Cardiac fibroblast (primary cell): ENCODE data around the gene RERE.

Experiments used
- DNase-seq, 2 donors: peaks; one replicate each; pipeline versions ENCODE4 v3.0.0 to v3.0.0-alpha.2; 2010; ENCODE audit warnings: low read depth in 2 of 2
- H3K4me3 ChIP-seq, 2 donors: replicated peaks in 1 of 2; 1 replicate in 1 of 2; 2 replicates in 1 of 2; pipeline ENCODE4 v1.5.1; 2011; ENCODE audit warnings: low read depth in 2 of 2, low read length in 2 of 2, mild to moderate bottlenecking in 2 of 2, moderate library complexity in 1 of 2
- TF ChIP-seq, protein P1 (sequence below): IDR thresholded peaks from one replicate; pipeline ENCODE4 v1.5.1; 2011; ENCODE audit warnings: low read depth, mild to moderate bottlenecking, low read length, inconsistent platforms

RERE gene

DNA sequence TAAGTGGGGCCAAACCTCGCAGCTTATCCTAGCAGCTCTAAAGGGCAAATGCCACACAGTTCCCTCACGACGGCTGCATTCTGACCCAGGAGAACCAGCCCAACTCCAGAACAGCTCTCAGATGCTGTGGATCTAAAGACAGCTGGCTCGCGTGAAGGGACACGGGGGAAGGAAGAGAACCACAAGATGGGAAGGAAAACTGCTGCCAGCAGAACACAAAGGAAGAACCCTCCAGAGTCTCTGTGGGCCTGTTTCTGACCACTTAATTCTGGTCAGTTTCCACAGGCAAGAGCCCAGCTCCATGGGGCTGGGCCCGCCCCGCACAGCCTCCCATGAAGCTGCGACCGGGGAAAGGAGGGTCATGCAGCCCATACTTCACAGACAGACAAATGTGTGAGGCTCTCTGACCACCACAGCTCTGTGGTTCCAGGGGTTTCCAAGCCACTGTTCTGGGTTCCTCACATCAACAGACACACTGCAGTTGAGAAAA is 438.4 kb downstream of the RERE start:
- no peak for DNase-seq
- H3K4me3 ChIP-seq, result no peak overlapping the region
- TF ChIP-seq, protein P1, sequence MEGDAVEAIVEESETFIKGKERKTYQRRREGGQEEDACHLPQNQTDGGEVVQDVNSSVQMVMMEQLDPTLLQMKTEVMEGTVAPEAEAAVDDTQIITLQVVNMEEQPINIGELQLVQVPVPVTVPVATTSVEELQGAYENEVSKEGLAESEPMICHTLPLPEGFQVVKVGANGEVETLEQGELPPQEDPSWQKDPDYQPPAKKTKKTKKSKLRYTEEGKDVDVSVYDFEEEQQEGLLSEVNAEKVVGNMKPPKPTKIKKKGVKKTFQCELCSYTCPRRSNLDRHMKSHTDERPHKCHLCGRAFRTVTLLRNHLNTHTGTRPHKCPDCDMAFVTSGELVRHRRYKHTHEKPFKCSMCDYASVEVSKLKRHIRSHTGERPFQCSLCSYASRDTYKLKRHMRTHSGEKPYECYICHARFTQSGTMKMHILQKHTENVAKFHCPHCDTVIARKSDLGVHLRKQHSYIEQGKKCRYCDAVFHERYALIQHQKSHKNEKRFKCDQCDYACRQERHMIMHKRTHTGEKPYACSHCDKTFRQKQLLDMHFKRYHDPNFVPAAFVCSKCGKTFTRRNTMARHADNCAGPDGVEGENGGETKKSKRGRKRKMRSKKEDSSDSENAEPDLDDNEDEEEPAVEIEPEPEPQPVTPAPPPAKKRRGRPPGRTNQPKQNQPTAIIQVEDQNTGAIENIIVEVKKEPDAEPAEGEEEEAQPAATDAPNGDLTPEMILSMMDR, result no peak

DNA sequence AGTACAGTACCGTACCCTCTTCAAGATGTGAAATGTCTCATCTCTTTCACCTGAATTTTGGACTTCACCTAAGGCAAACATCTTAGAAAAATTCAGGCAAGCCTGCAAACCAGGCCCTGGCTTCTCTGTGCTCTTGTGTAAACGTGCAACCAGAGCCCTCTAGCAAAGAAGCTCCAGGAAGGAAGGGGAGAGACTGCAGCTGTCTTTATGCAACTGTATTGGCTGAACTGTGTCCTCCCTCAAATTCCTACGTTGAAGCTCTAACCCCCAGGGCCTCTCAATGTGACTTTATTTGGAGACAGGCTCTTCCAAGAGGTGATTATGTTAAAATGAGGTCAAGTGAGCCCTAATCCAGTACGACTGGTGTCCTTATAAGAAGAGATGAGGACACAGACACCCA is 439.3 kb downstream of the RERE start:
- no peak overlapping the region for H3K4me3 ChIP-seq
- TF ChIP-seq, protein P1, result no peak
- peak; percentile 40 to 64 for DNase-seq

DNA sequence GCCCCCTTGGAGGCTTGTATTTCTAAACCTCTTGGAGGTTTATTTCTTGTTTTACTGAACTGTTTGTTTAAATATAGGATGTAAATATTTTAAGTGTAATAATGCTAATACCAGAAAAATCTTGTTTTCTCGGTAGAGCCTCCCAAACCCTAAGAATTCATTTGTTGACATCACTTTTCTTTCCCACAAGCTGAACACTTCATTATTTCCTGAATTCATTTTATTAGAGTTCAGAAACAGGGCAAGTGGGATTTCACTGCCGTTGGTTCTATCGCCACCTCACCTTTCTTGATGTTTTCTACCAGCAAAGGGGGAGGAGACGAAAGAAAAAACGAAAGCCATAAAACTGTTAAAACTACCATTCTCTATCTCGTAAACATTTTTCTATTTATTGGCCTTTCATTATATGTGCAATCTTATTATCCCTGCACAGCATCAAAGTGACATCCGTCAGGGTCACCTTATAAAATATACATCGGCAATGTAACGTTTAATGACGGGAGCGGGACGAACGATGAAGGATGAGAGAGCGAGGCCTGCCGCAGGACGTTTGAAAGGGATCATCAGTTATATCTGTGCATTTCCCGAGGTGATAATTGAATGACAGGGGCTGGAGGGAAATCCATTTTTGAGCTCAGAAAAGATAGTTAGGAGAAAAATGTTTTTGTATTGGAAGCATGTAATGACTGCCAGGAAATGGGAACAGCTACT is 440.0 kb downstream of the RERE start:
- H3K4me3 ChIP-seq, result no peak overlapping the region
- DNase-seq, result no peak
- TF ChIP-seq, protein P1, result no peak

DNA sequence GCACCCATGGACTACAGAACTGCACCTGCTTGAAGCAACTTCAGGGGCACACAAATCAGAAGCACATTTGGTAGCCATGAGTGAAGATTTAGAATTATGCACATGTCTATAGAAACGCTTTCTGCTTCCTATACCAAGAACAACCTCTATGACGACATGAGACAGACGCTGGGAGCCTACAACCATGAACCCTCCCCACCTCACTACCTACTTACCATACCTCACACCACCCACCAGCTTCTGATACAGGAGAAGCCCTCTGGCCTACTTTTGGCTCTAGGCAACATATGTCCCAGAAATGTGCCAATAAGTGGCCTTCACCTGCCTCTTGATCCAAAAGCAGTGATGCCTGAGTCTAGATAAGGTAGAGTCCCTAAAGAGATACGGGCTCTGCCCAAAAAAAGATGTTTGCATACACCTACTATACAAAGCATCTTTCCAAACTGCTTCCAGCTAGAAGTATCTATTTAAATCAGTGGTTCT is 441.0 kb downstream of the RERE start:
- no peak overlapping the region for H3K4me3 ChIP-seq
- DNase-seq, result no peak
- TF ChIP-seq, protein P1, result no peak

DNA sequence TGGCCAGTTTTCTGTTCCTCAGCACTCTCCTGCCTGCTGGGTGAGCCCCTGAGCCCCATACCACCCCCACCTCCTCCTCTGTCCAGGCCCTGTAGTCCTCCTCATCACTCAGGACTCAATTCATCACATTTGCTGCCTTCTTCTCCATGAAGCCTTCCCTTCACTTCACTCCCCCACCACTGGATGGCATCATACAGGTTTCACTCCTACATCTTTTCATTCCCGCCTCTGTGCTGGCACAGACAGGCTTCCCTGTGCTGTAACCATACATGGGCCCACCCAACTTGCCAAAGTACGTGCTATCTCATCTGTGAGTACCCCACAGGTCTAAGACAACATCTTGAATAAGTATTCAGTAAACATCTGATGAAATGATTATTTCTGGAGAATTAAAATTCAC is 442.6 kb downstream of the RERE start:
- DNase-seq, result peak; percentile 59 to 65
- TF ChIP-seq, protein P1, result peak; percentile 54
- H3K4me3 ChIP-seq, result no peak overlapping the region

DNA sequence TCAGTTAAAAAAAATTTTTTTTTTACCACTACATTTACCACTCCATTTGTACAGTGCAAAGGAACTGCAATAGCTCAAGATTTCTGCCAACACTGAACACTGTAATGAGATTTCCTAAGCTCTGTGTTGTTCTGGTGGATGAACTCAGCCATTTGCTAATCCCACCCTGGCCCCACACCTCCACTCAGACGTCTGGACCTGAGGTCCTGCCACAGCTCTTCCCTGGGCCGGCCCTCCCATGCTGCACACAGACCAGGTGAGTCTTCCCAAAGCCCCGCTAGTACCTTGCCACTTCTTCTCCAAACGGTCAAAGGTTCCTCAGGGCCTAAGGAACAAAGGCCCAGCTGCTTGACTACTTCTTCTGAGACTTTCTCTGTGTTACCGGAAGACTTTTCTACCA is 443.1 kb downstream of the RERE start:
- H3K4me3 ChIP-seq, result no peak overlapping the region
- TF ChIP-seq, protein P1, result no peak
- no peak for DNase-seq
